ENCODE results near the gene TAF6. TPM values are rescaled to one million over a fixed set of nuclear protein-coding genes. Genes with fewer than 3 reads are reported as not detected.
A peak's percentile ranks its signal among the peaks of the same experiment; 100 is the strongest.

The TAF6 gene
- total RNA-seq, 1 donor from 2014 or later, result 91.2 TPM

GRCh38 chr7:100157334-100158228 lies 38.4 kb upstream of the TAF6 start:
- Mint-ChIP-seq H3K4me1 (ENCODE audit: low read depth) (peaks cover 9% of the 10 kb centered on the region), H3K36me3 (ENCODE audit: insufficient read depth) (peaks cover 7% of the 10 kb centered on the region), H3K9me3 (ENCODE audit: low read depth) (no peaks in the 10 kb centered on the region), H3K27ac (peak overlapping the region; percentile 80), H3K27me3 (no peaks in the 10 kb centered on the region), H3K4me3 (ENCODE audit: low read depth) (peak overlapping the region; percentile 71)
- DNase-seq (ENCODE audit: low spot score, unreplicated experiment), result no peak
- peak; percentile 13 for TF ChIP-seq CTCF (IDR thresholded peaks at IDR 0.05; ENCODE audit: unreplicated experiment)

- no peak for DNase-seq (ENCODE audit: low spot score, unreplicated experiment)
- no peak overlapping the region for H3K27ac Mint-ChIP-seq
Observed at GRCh38 chr7:100157069-100157333, 37.8 kb upstream of the TAF6 start.

GRCh38 chr7:100156331-100157068 lies 37.3 kb upstream of the TAF6 start:
- H3K9me3 Mint-ChIP-seq (ENCODE audit: low read depth), result no peaks in the 10 kb centered on the region
- peak overlapping the region; percentile 20 for H3K27ac Mint-ChIP-seq
- H3K27me3 Mint-ChIP-seq, result no peaks in the 10 kb centered on the region
- no peak for TF ChIP-seq CTCF (IDR thresholded peaks at IDR 0.05; ENCODE audit: unreplicated experiment)
- H3K4me1 Mint-ChIP-seq (ENCODE audit: low read depth), result peaks cover 9% of the 10 kb centered on the region
- no peak for DNase-seq (ENCODE audit: low spot score, unreplicated experiment)
- H3K4me3 Mint-ChIP-seq (ENCODE audit: low read depth), result peak overlapping the region; percentile 71
- peaks cover 11% of the 10 kb centered on the region for H3K36me3 Mint-ChIP-seq (ENCODE audit: insufficient read depth)

More at GRCh38 chr7:100157069-100157333, 37.8 kb upstream of the TAF6 start:
- peaks cover 9% of the 10 kb centered on the region for H3K4me1 Mint-ChIP-seq (ENCODE audit: low read depth)
- peaks cover 11% of the 10 kb centered on the region for H3K36me3 Mint-ChIP-seq (ENCODE audit: insufficient read depth)
- H3K4me3 Mint-ChIP-seq (ENCODE audit: low read depth), result peak overlapping the region; percentile 71
- TF ChIP-seq CTCF (IDR thresholded peaks at IDR 0.05; ENCODE audit: unreplicated experiment), result no peak
- H3K9me3 Mint-ChIP-seq (ENCODE audit: low read depth), result no peaks in the 10 kb centered on the region
- H3K27me3 Mint-ChIP-seq, result no peaks in the 10 kb centered on the region

- H3K4me1 Mint-ChIP-seq (ENCODE audit: low read depth), result peaks cover 9% of the 10 kb centered on the region
- no peak for DNase-seq (ENCODE audit: low spot score, unreplicated experiment)
- H3K9me3 Mint-ChIP-seq (ENCODE audit: low read depth), result no peaks in the 10 kb centered on the region
- no peaks in the 10 kb centered on the region for H3K27me3 Mint-ChIP-seq
- no peak for TF ChIP-seq CTCF (IDR thresholded peaks at IDR 0.05; ENCODE audit: unreplicated experiment)
- H3K36me3 Mint-ChIP-seq (ENCODE audit: insufficient read depth), result peaks cover 11% of the 10 kb centered on the region
- H3K4me3 Mint-ChIP-seq (ENCODE audit: low read depth), result no peak overlapping the region
- H3K27ac Mint-ChIP-seq, result no peak overlapping the region
Observed at GRCh38 chr7:100155553-100156317, 36.6 kb upstream of the TAF6 start.

Data from progenitor cell of endocrine pancreas (in vitro differentiated cells).